ENCODE results near the gene SLC25A24. TPM values are rescaled to one million over a fixed set of nuclear protein-coding genes. Genes with fewer than 3 reads are reported as not detected.

Gene SLC25A24
- total RNA-seq, 1 donor from 2014 or later: 55.3 TPM

- H3K79me2 ChIP-seq (ENCODE audit: insufficient read depth, low read length): peaks cover 97% of the 10 kb centered on the region
- H3K4me2 ChIP-seq (ENCODE audit: low read length): no peak overlapping the region
- peaks cover 16% of the 10 kb centered on the region for H3K36me3 Mint-ChIP-seq (ENCODE audit: low read depth, unreplicated experiment)
- H3K27me3 Mint-ChIP-seq (ENCODE audit: low read depth, unreplicated experiment): no peaks in the 10 kb centered on the region
- no peaks in the 10 kb centered on the region for H3K9me3 Mint-ChIP-seq (ENCODE audit: unreplicated experiment)
- TF ChIP-seq CTCF (IDR thresholded peaks at IDR 0.05; ENCODE audit: insufficient read depth, low read depth, low read length) (no peak), EZH2 (IDR thresholded peaks at IDR 0.05; ENCODE audit: insufficient read depth, low read length) (no peak)
- no peak overlapping the region for H2AFZ ChIP-seq (ENCODE audit: low read depth, low read length)
- H3K9ac ChIP-seq (ENCODE audit: low read length): no peak overlapping the region
- H3K4me3 ChIP-seq (ENCODE audit: insufficient read depth, low read depth, low read length): no peak overlapping the region
- H3K36me3 ChIP-seq (ENCODE audit: insufficient read depth, low read length): peaks cover 13% of the 10 kb centered on the region
- peaks cover 53% of the 10 kb centered on the region for H4K20me1 ChIP-seq (ENCODE audit: insufficient read depth, low read length)
- no peak overlapping the region for H3K27ac ChIP-seq (ENCODE audit: low read depth, low read length)
- no peak overlapping the region for H3K27ac Mint-ChIP-seq (ENCODE audit: unreplicated experiment)
- H3K4me1 Mint-ChIP-seq (ENCODE audit: low read depth, unreplicated experiment): no peaks in the 10 kb centered on the region
- DNase-seq (ENCODE audit: low read depth) (no peak), FAIRE-seq (no peak)
- no peaks in the 10 kb centered on the region for H3K4me1 ChIP-seq (ENCODE audit: insufficient read depth, low read length)
- H3K9me3 ChIP-seq (ENCODE audit: insufficient read depth, low read depth, low read length): no peaks in the 10 kb centered on the region
- no peak overlapping the region for H3K4me3 Mint-ChIP-seq (ENCODE audit: unreplicated experiment)
- no peaks in the 10 kb centered on the region for H3K27me3 ChIP-seq (ENCODE audit: insufficient read depth, low read length)
Measured at GRCh38 chr1:108190686-108191416, 9.3 kb downstream of the SLC25A24 start.

- no peaks in the 10 kb centered on the region for H3K4me1 Mint-ChIP-seq (ENCODE audit: low read depth, unreplicated experiment)
- no peak overlapping the region for H3K27ac Mint-ChIP-seq (ENCODE audit: unreplicated experiment)
- no peak for FAIRE-seq
- peaks cover 14% of the 10 kb centered on the region for H3K36me3 Mint-ChIP-seq (ENCODE audit: low read depth, unreplicated experiment)
- no peaks in the 10 kb centered on the region for H3K9me3 ChIP-seq (ENCODE audit: insufficient read depth, low read depth, low read length)
- H3K4me3 Mint-ChIP-seq (ENCODE audit: unreplicated experiment): no peak overlapping the region
- no peak overlapping the region for H2AFZ ChIP-seq (ENCODE audit: low read depth, low read length)
- H3K27ac ChIP-seq (ENCODE audit: low read depth, low read length): no peak overlapping the region
- no peak for TF ChIP-seq CTCF (IDR thresholded peaks at IDR 0.05; ENCODE audit: insufficient read depth, low read depth, low read length)
- TF ChIP-seq EZH2 (IDR thresholded peaks at IDR 0.05; ENCODE audit: insufficient read depth, low read length): no peak
- no peak for DNase-seq (ENCODE audit: low read depth)
- H3K9me3 Mint-ChIP-seq (ENCODE audit: unreplicated experiment): no peaks in the 10 kb centered on the region
- no peaks in the 10 kb centered on the region for H3K4me1 ChIP-seq (ENCODE audit: insufficient read depth, low read length)
- peaks cover 97% of the 10 kb centered on the region for H3K79me2 ChIP-seq (ENCODE audit: insufficient read depth, low read length)
- no peak overlapping the region for H3K4me3 ChIP-seq (ENCODE audit: insufficient read depth, low read depth, low read length)
- peaks cover 53% of the 10 kb centered on the region for H4K20me1 ChIP-seq (ENCODE audit: insufficient read depth, low read length)
- H3K27me3 ChIP-seq (ENCODE audit: insufficient read depth, low read length): no peaks in the 10 kb centered on the region
- H3K9ac ChIP-seq (ENCODE audit: low read length): no peak overlapping the region
- H3K36me3 ChIP-seq (ENCODE audit: insufficient read depth, low read length): peaks cover 14% of the 10 kb centered on the region
- H3K27me3 Mint-ChIP-seq (ENCODE audit: low read depth, unreplicated experiment): no peaks in the 10 kb centered on the region
- no peak overlapping the region for H3K4me2 ChIP-seq (ENCODE audit: low read length)
Measured at GRCh38 chr1:108190001-108190634, 10.0 kb downstream of the SLC25A24 start.

- peaks cover 16% of the 10 kb centered on the region for H3K36me3 Mint-ChIP-seq (ENCODE audit: low read depth, unreplicated experiment)
- Histone ChIP-seq H3K9ac (ENCODE audit: low read length) (no peak overlapping the region), H3K4me3 (ENCODE audit: insufficient read depth, low read depth, low read length) (no peak overlapping the region), H3K9me3 (ENCODE audit: insufficient read depth, low read depth, low read length) (no peaks in the 10 kb centered on the region), H3K79me2 (ENCODE audit: insufficient read depth, low read length) (peaks cover 96% of the 10 kb centered on the region), H3K27me3 (ENCODE audit: insufficient read depth, low read length) (no peaks in the 10 kb centered on the region), H3K27ac (ENCODE audit: low read depth, low read length) (no peak overlapping the region), H2AFZ (ENCODE audit: low read depth, low read length) (no peak overlapping the region), H4K20me1 (ENCODE audit: insufficient read depth, low read length) (peaks cover 55% of the 10 kb centered on the region), H3K36me3 (ENCODE audit: insufficient read depth, low read length) (peaks cover 21% of the 10 kb centered on the region), H3K4me1 (ENCODE audit: insufficient read depth, low read length) (no peaks in the 10 kb centered on the region), H3K4me2 (ENCODE audit: low read length) (no peak overlapping the region)
- no peak overlapping the region for H3K27ac Mint-ChIP-seq (ENCODE audit: unreplicated experiment)
- no peak for TF ChIP-seq EZH2 (IDR thresholded peaks at IDR 0.05; ENCODE audit: insufficient read depth, low read length)
- no peak for TF ChIP-seq CTCF (IDR thresholded peaks at IDR 0.05; ENCODE audit: insufficient read depth, low read depth, low read length)
- H3K9me3 Mint-ChIP-seq (ENCODE audit: unreplicated experiment): no peaks in the 10 kb centered on the region
- H3K4me1 Mint-ChIP-seq (ENCODE audit: low read depth, unreplicated experiment): no peaks in the 10 kb centered on the region
- no peak for DNase-seq (ENCODE audit: low read depth)
- no peak overlapping the region for H3K4me3 Mint-ChIP-seq (ENCODE audit: unreplicated experiment)
- FAIRE-seq: no peak
- no peaks in the 10 kb centered on the region for H3K27me3 Mint-ChIP-seq (ENCODE audit: low read depth, unreplicated experiment)
Measured at GRCh38 chr1:108188801-108189200, 11.3 kb downstream of the SLC25A24 start.
